Measurements from ENCODE around the gene SKI. TPM values are rescaled to one million over a fixed set of nuclear protein-coding genes. Genes with fewer than 3 reads are reported as not detected.

Gene SKI
- total RNA-seq, 1 experiment from 2014 or later = 28.3 TPM

GRCh38 chr1:2248127-2248826, 20.2 kb downstream of the SKI start:
- Histone ChIP-seq H3K27ac (ENCODE audit: low read length) (no peak overlapping the region), H3K9ac (ENCODE audit: low read length) (no peak overlapping the region), H3K9me2 (replicated peaks; ENCODE audit: low read length) (no peaks in the 10 kb centered on the region), H4K20me1 (ENCODE audit: low read length) (peaks cover 62% of the 10 kb centered on the region), H2AFZ (ENCODE audit: low read length) (no peak overlapping the region), H3K9me3 (ENCODE audit: low read length) (no peaks in the 10 kb centered on the region), H3K27me3 (ENCODE audit: low read length) (no peaks in the 10 kb centered on the region), H3F3A (ENCODE audit: low read length, unreplicated experiment) (no peaks in the 10 kb centered on the region), H3K36me3 (ENCODE audit: low read depth, low read length) (peaks cover 3% of the 10 kb centered on the region; the same call in 1 of the 2 replicates), H3K4me3 (ENCODE audit: low read length) (no peak overlapping the region), H3K4me2 (ENCODE audit: low read length) (no peak overlapping the region), H3K4me1 (ENCODE audit: insufficient read depth, low read length) (peaks cover 14% of the 10 kb centered on the region), H3K79me2 (ENCODE audit: low read length) (peaks cover 100% of the 10 kb centered on the region)
- BruUV-seq (replicated peaks) = no TSS peak
- intact Hi-C loops (cut with micrococcal nuclease) = loop anchor here (5.0 kb wide), 1 partner anchor 64 kb away; no protein-coding TSS in a partner anchor
- ATAC-seq (no peak), DNase-seq (no peak)
- ChIA-PET POLR2A (ENCODE audit: unreplicated experiment) (no interaction called here), CTCF (no interaction called here)
- TF ChIP-seq CTCF (conservative IDR thresholded peaks at IDR 0.05; ENCODE audit: low read depth, low read length) (no peak), EZH2phosphoT487 (IDR thresholded peaks at IDR 0.05; ENCODE audit: borderline replicate concordance, low read length) (no peak), EZH2 (IDR thresholded peaks at IDR 0.05; ENCODE audit: low read length, unreplicated experiment) (no peak)

- Histone ChIP-seq H4K20me1 (ENCODE audit: low read length) (peaks cover 64% of the 10 kb centered on the region), H2AFZ (ENCODE audit: low read length) (no peak overlapping the region), H3K4me2 (ENCODE audit: low read length) (no peak overlapping the region), H3K4me1 (ENCODE audit: insufficient read depth, low read length) (peaks cover 14% of the 10 kb centered on the region), H3F3A (ENCODE audit: low read length, unreplicated experiment) (no peaks in the 10 kb centered on the region), H3K36me3 (ENCODE audit: low read depth, low read length) (peaks cover 5% of the 10 kb centered on the region; the same call in 1 of the 2 replicates), H3K9me2 (replicated peaks; ENCODE audit: low read length) (no peaks in the 10 kb centered on the region), H3K79me2 (ENCODE audit: low read length) (peaks cover 100% of the 10 kb centered on the region), H3K4me3 (ENCODE audit: low read length) (no peak overlapping the region), H3K9ac (ENCODE audit: low read length) (no peak overlapping the region), H3K9me3 (ENCODE audit: low read length) (no peaks in the 10 kb centered on the region), H3K27ac (ENCODE audit: low read length) (no peak overlapping the region), H3K27me3 (ENCODE audit: low read length) (no peaks in the 10 kb centered on the region)
- DNase-seq (no peak), ATAC-seq (no peak)
- CTCF ChIA-PET = no interaction called here
- intact Hi-C loops (cut with micrococcal nuclease) = loop anchor here (5.0 kb wide), 1 partner anchor 63 kb away; no protein-coding TSS in a partner anchor
- POLR2A ChIA-PET (ENCODE audit: unreplicated experiment) = no interaction called here
- BruUV-seq (replicated peaks) = no TSS peak
- no peak for TF ChIP-seq EZH2phosphoT487 (IDR thresholded peaks at IDR 0.05; ENCODE audit: borderline replicate concordance, low read length)
- TF ChIP-seq EZH2 (IDR thresholded peaks at IDR 0.05; ENCODE audit: low read length, unreplicated experiment) = no peak
- TF ChIP-seq CTCF (conservative IDR thresholded peaks at IDR 0.05; ENCODE audit: low read depth, low read length) = no peak
Measured at GRCh38 chr1:2248854-2249558, 20.9 kb downstream of the SKI start.

GRCh38 chr1:2249559-2249906, 21.4 kb downstream of the SKI start:
- Histone ChIP-seq H3K9ac (ENCODE audit: low read length) (no peak overlapping the region), H3K79me2 (ENCODE audit: low read length) (peaks cover 100% of the 10 kb centered on the region), H4K20me1 (ENCODE audit: low read length) (peaks cover 69% of the 10 kb centered on the region), H3K4me2 (ENCODE audit: low read length) (no peak overlapping the region), H3F3A (ENCODE audit: low read length, unreplicated experiment) (no peaks in the 10 kb centered on the region), H3K27me3 (ENCODE audit: low read length) (no peaks in the 10 kb centered on the region), H3K4me1 (ENCODE audit: insufficient read depth, low read length) (peaks cover 14% of the 10 kb centered on the region), H3K9me3 (ENCODE audit: low read length) (no peaks in the 10 kb centered on the region), H3K27ac (ENCODE audit: low read length) (no peak overlapping the region), H3K4me3 (ENCODE audit: low read length) (no peak overlapping the region), H2AFZ (ENCODE audit: low read length) (no peak overlapping the region), H3K36me3 (ENCODE audit: low read depth, low read length) (peaks cover 10% of the 10 kb centered on the region; the same call in 1 of the 2 replicates), H3K9me2 (replicated peaks; ENCODE audit: low read length) (no peaks in the 10 kb centered on the region)
- intact Hi-C loops (cut with micrococcal nuclease) = loop anchor here (5.0 kb wide), 1 partner anchor 63 kb away; no protein-coding TSS in a partner anchor
- BruUV-seq (replicated peaks) = no TSS peak
- ATAC-seq = no peak
- DNase-seq = no peak
- ChIA-PET POLR2A (ENCODE audit: unreplicated experiment) (no interaction called here), CTCF (no interaction called here)
- TF ChIP-seq EZH2phosphoT487 (IDR thresholded peaks at IDR 0.05; ENCODE audit: borderline replicate concordance, low read length) (no peak), CTCF (conservative IDR thresholded peaks at IDR 0.05; ENCODE audit: low read depth, low read length) (no peak), EZH2 (IDR thresholded peaks at IDR 0.05; ENCODE audit: low read length, unreplicated experiment) (no peak)
